Measurements from ENCODE around the gene HSF4.

HSF4 gene

GRCh38 chr16:67202956-67203493 lies 38.5 kb downstream of the HSF4 start:
- Histone ChIP-seq H3K9me3 (ENCODE audit: insufficient read depth, low read length) (no peaks in the 10 kb centered on the region), H3K79me2 (ENCODE audit: insufficient read depth, low read length) (no peaks in the 10 kb centered on the region), H3K9ac (ENCODE audit: low read length) (no peak overlapping the region), H2AFZ (ENCODE audit: low read depth, low read length, severe bottlenecking) (no peak overlapping the region), H3K9me2 (replicated peaks; ENCODE audit: insufficient read depth, low read length) (no peaks in the 10 kb centered on the region), H3F3A (ENCODE audit: insufficient read depth) (no peaks in the 10 kb centered on the region), H3K27me3 (ENCODE audit: low read length) (no peaks in the 10 kb centered on the region), H3K4me3 (ENCODE audit: insufficient read depth, low read length, poor library complexity, severe bottlenecking) (no peak overlapping the region), H3K27ac (ENCODE audit: low read depth, low read length) (no peak overlapping the region), H3K36me3 (ENCODE audit: low read length) (no peaks in the 10 kb centered on the region), H3K4me2 (ENCODE audit: low read depth, low read length, poor library complexity, severe bottlenecking) (no peak overlapping the region), H4K20me1 (ENCODE audit: low read depth, low read length) (no peaks in the 10 kb centered on the region)
- no peak for TF ChIP-seq CTCF (IDR thresholded peaks at IDR 0.05; ENCODE audit: insufficient read depth, low read length, poor library complexity, severe bottlenecking)
- no peak for TF ChIP-seq EZH2phosphoT487 (conservative IDR thresholded peaks at IDR 0.05; ENCODE audit: low read length)

GRCh38 chr16:67204076-67204475 lies 39.5 kb downstream of the HSF4 start:
- Histone ChIP-seq H4K20me1 (ENCODE audit: low read depth, low read length) (no peaks in the 10 kb centered on the region), H3K79me2 (ENCODE audit: insufficient read depth, low read length) (no peaks in the 10 kb centered on the region), H3K27ac (ENCODE audit: low read depth, low read length) (no peak overlapping the region), H3K9me3 (ENCODE audit: insufficient read depth, low read length) (no peaks in the 10 kb centered on the region), H3K4me2 (ENCODE audit: low read depth, low read length, poor library complexity, severe bottlenecking) (no peak overlapping the region), H3K9me2 (replicated peaks; ENCODE audit: insufficient read depth, low read length) (no peaks in the 10 kb centered on the region), H3K9ac (ENCODE audit: low read length) (no peak overlapping the region), H3F3A (ENCODE audit: insufficient read depth) (no peaks in the 10 kb centered on the region), H3K27me3 (ENCODE audit: low read length) (no peaks in the 10 kb centered on the region), H3K36me3 (ENCODE audit: low read length) (no peaks in the 10 kb centered on the region), H3K4me3 (ENCODE audit: insufficient read depth, low read length, poor library complexity, severe bottlenecking) (no peak overlapping the region), H2AFZ (ENCODE audit: low read depth, low read length, severe bottlenecking) (no peak overlapping the region)
- TF ChIP-seq CTCF (IDR thresholded peaks at IDR 0.05; ENCODE audit: insufficient read depth, low read length, poor library complexity, severe bottlenecking) (no peak), EZH2phosphoT487 (conservative IDR thresholded peaks at IDR 0.05; ENCODE audit: low read length) (no peak)

GRCh38 chr16:67206129-67206837 lies 41.7 kb downstream of the HSF4 start:
- H3K36me3 ChIP-seq (ENCODE audit: low read length) = no peaks in the 10 kb centered on the region
- no peak overlapping the region for H2AFZ ChIP-seq (ENCODE audit: low read depth, low read length, severe bottlenecking)
- no peaks in the 10 kb centered on the region for H3F3A ChIP-seq (ENCODE audit: insufficient read depth)
- no peak overlapping the region for H3K9ac ChIP-seq (ENCODE audit: low read length)
- TF ChIP-seq CTCF (IDR thresholded peaks at IDR 0.05; ENCODE audit: insufficient read depth, low read length, poor library complexity, severe bottlenecking) (no peak), EZH2phosphoT487 (conservative IDR thresholded peaks at IDR 0.05; ENCODE audit: low read length) (no peak)
- H3K9me2 ChIP-seq (replicated peaks; ENCODE audit: insufficient read depth, low read length) = no peaks in the 10 kb centered on the region
- no peak overlapping the region for H3K4me3 ChIP-seq (ENCODE audit: insufficient read depth, low read length, poor library complexity, severe bottlenecking)
- no peaks in the 10 kb centered on the region for H3K9me3 ChIP-seq (ENCODE audit: insufficient read depth, low read length)
- no peaks in the 10 kb centered on the region for H3K79me2 ChIP-seq (ENCODE audit: insufficient read depth, low read length)
- H4K20me1 ChIP-seq (ENCODE audit: low read depth, low read length) = no peaks in the 10 kb centered on the region
- no peaks in the 10 kb centered on the region for H3K27me3 ChIP-seq (ENCODE audit: low read length)
- H3K27ac ChIP-seq (ENCODE audit: low read depth, low read length) = no peak overlapping the region
- no peak overlapping the region for H3K4me2 ChIP-seq (ENCODE audit: low read depth, low read length, poor library complexity, severe bottlenecking)

All from SU-DHL-6 (cell line).